ENCODE data around the gene EGFR.

EGFR gene

GRCh38 chr7:55018361-55019190, at the start of gene EGFR:
TSS of gene EGFR (plus strand) at chr7:55019017. CDS start at chr7:55019278, 261 bp downstream.
- DNase-seq (ENCODE audit: low spot score): no peak

- no peak for DNase-seq (ENCODE audit: low spot score)
Measured at GRCh38 chr7:54969208-54969967, 49.4 kb upstream of the EGFR start.

GRCh38 chr7:54972733-54973294, 46.0 kb upstream of the EGFR start:
- no peak for DNase-seq (ENCODE audit: low spot score)

GRCh38 chr7:54978364-54979116, 40.3 kb upstream of the EGFR start:
- DNase-seq (ENCODE audit: low spot score): no peak

GRCh38 chr7:54980521-54980920, 38.3 kb upstream of the EGFR start:
- no peak for DNase-seq (ENCODE audit: low spot score)

GRCh38 chr7:54981913-54982312, 36.9 kb upstream of the EGFR start:
- DNase-seq (ENCODE audit: low spot score): no peak

- no peak for DNase-seq (ENCODE audit: low spot score)
Measured at GRCh38 chr7:54985426-54986330, 33.1 kb upstream of the EGFR start.

- no peak for DNase-seq (ENCODE audit: low spot score)
Measured at GRCh38 chr7:54986716-54987115, 32.1 kb upstream of the EGFR start.

GRCh38 chr7:54987772-54988171, 31.0 kb upstream of the EGFR start:
- DNase-seq (ENCODE audit: low spot score): no peak

GRCh38 chr7:54988516-54988915, 30.3 kb upstream of the EGFR start:
- DNase-seq (ENCODE audit: low spot score): no peak

- no peak for DNase-seq (ENCODE audit: low spot score)
Measured at GRCh38 chr7:54989453-54990225, 29.2 kb upstream of the EGFR start.

- DNase-seq (ENCODE audit: low spot score): no peak
Measured at GRCh38 chr7:54991341-54991740, 27.5 kb upstream of the EGFR start.

GRCh38 chr7:54992871-54993475, 25.8 kb upstream of the EGFR start:
- DNase-seq (ENCODE audit: low spot score): no peak

- DNase-seq (ENCODE audit: low spot score): no peak
Measured at GRCh38 chr7:54995166-54995565, 23.7 kb upstream of the EGFR start.

- DNase-seq (ENCODE audit: low spot score): peak; percentile 22
Measured at GRCh38 chr7:54995610-54996363, 23.0 kb upstream of the EGFR start.

- DNase-seq (ENCODE audit: low spot score): no peak
Measured at GRCh38 chr7:54996391-54996790, 22.4 kb upstream of the EGFR start.

- no peak for DNase-seq (ENCODE audit: low spot score)
Measured at GRCh38 chr7:55004579-55004978, 14.2 kb upstream of the EGFR start.

GRCh38 chr7:55005241-55005851, 13.5 kb upstream of the EGFR start:
- DNase-seq (ENCODE audit: low spot score): no peak

- no peak for DNase-seq (ENCODE audit: low spot score)
Measured at GRCh38 chr7:55006499-55006898, 12.3 kb upstream of the EGFR start.
